AG09309 (cell line): ENCODE measurements around the gene CLEC16A.

Experiments used
- DNase-seq: peaks from one replicate; pipeline ENCODE4 v3.0.0-alpha.2; 2010; ENCODE audit warnings: low read depth
- H3K4me3 ChIP-seq: 2 replicates; pipeline ENCODE4 v1.5.1; 2011; ENCODE audit warnings: mild to moderate bottlenecking, low read depth, low read length, moderate library complexity; ENCODE audit not compliant: control insufficient read depth
- TF ChIP-seq, protein P1 (sequence below): IDR thresholded peaks from 2 replicates; pipeline ENCODE4 v1.5.1; 2011; ENCODE audit warnings: mild to moderate bottlenecking, low read depth, low read length, inconsistent platforms; ENCODE audit not compliant: insufficient read depth, control insufficient read depth; ENCODE audit errors: missing control alignments

Gene CLEC16A

GRCh38 chr16:11211977-11212797, 267.8 kb downstream of the CLEC16A start:
- TF ChIP-seq, protein P1, sequence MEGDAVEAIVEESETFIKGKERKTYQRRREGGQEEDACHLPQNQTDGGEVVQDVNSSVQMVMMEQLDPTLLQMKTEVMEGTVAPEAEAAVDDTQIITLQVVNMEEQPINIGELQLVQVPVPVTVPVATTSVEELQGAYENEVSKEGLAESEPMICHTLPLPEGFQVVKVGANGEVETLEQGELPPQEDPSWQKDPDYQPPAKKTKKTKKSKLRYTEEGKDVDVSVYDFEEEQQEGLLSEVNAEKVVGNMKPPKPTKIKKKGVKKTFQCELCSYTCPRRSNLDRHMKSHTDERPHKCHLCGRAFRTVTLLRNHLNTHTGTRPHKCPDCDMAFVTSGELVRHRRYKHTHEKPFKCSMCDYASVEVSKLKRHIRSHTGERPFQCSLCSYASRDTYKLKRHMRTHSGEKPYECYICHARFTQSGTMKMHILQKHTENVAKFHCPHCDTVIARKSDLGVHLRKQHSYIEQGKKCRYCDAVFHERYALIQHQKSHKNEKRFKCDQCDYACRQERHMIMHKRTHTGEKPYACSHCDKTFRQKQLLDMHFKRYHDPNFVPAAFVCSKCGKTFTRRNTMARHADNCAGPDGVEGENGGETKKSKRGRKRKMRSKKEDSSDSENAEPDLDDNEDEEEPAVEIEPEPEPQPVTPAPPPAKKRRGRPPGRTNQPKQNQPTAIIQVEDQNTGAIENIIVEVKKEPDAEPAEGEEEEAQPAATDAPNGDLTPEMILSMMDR: no peak
- H3K4me3 ChIP-seq: no peak overlapping the region
- DNase-seq: no peak

- TF ChIP-seq, protein P1: no peak
- no peak for DNase-seq
- H3K4me3 ChIP-seq: no peak overlapping the region
Measured at GRCh38 chr16:11212798-11213196, 268.4 kb downstream of the CLEC16A start.

DNA sequence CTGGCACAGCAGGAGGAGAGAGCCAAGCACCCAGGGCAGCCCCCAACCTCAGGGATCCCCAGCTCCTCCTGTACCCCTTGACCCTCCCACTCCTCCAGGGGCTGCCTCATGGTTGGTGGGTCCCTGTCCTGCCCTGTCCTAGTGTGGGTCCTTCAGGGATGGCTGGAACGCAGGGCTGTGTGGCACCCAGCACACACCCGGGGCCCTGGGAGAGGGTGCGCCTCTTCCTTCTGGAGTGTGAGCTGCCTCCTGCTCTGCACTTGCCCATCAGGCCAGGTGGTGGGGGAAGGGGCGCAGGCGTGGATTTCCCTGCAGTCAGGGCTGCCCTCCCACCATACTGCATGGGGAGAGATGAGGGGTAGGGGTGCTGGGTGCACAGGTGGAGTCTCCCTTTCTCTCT, 269.0 kb downstream of the CLEC16A start:
- H3K4me3 ChIP-seq: no peak overlapping the region
- TF ChIP-seq, protein P1: no peak
- DNase-seq: no peak

DNA sequence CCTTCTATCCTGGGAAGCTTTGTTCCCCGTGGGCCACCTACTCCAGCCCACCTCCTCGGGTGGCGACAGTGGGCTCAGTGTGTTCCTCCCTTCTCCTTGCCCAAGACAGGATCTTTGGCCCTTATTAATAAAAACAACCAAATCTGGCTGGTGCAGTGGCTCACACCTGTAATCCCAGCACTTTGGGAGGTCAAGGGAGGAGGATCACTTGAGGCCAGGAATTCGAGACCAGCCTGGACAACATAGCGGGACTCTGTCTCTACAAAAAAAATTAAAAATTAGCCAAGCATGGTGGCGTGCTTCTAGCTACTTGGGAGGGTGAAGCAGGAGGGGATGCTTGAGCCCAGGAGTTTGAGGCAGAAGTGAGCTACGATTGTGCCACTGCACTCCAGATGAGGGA, 269.4 kb downstream of the CLEC16A start:
- TF ChIP-seq, protein P1: no peak
- no peak overlapping the region for H3K4me3 ChIP-seq
- DNase-seq: no peak

- TF ChIP-seq, protein P1: no peak
- H3K4me3 ChIP-seq: no peak overlapping the region
- DNase-seq: no peak
Measured at GRCh38 chr16:11215935-11216556, 271.7 kb downstream of the CLEC16A start.

- TF ChIP-seq, protein P1: no peak
- H3K4me3 ChIP-seq: no peak overlapping the region
- no peak for DNase-seq
Measured at GRCh38 chr16:11217651-11218603, 273.6 kb downstream of the CLEC16A start.
